Motor neuron (in vitro differentiated cells): Measurements from ENCODE around the gene SYNE2. TPM values are rescaled to one million over a fixed set of nuclear protein-coding genes. Genes with fewer than 3 reads are reported as not detected.
A peak's percentile ranks its signal among the peaks of the same experiment; 100 is the strongest.

ENCODE experiments used
- ATAC-seq, 8 experiments: fragments of 200-7000 bp; cut with Tn5 transposase; replicated peaks in 6 of 8; 2 replicates each; pipeline ENCODE4 v1.8.0; 2021; ENCODE audit warnings: mild to moderate bottlenecking in 8 of 8, moderate library complexity in 8 of 8
- H3K27ac ChIP-seq, 2 donors: fragments of 250-450 bp; sonication (Bioruptor Pico); 2 replicates each; pipeline ENCODE4 v1.9.0; 2021; ENCODE audit warnings: antibody characterized with exemption in 2 of 2, mild to moderate bottlenecking in 2 of 2, moderate library complexity in 1 of 2
- H3K4me1 ChIP-seq, 2 donors: fragments of 250-450 bp; sonication (Bioruptor Pico); replicated peaks in 1 of 2; 2 replicates each; pipeline ENCODE4 v1.6.1; 2021; ENCODE audit warnings: antibody characterized with exemption in 2 of 2, mild to moderate bottlenecking in 2 of 2, moderate library complexity in 1 of 2
- H3K4me3 ChIP-seq, 5 donors: fragments of 250-450 bp; sonication (Bioruptor Pico); 2 replicates each; pipeline ENCODE4 v1.9.0; 2021; ENCODE audit warnings: antibody characterized with exemption in 5 of 5, mild to moderate bottlenecking in 5 of 5, moderate library complexity in 4 of 5
- WGBS, 10 experiments: fragments of 450-650 bp; shearing (Covaris generic); methylation state at CpG; one replicate each; pipeline ENCODE4 v1.0.0; 2022; 5-methylcytosine and 5-hydroxymethylcytosine counted together
- in situ Hi-C, 9 experiments: fragments of 400-800 bp; cut with MboI; loops; one replicate each; pipeline ENCODE4 v1.15.0; 2021; ENCODE audit warnings: low sequenced_read_pairs in 9 of 9, low pct_unique_long_range_greater_than_20kb in 2 of 9; ENCODE audit not compliant: unreplicated experiment in 9 of 9
- total RNA-seq, 8 experiments: library from RNA; unstranded; fragments of 300-600 nt; gene quantifications; 2 replicates each; pipeline versions ENCODE4 v1.2.3 to v1.2.4, GENCODE V29; 2022

The SYNE2 gene
- total RNA-seq, 8 experiments from 2014 or later = 3.6 to 51.3 (median 34.2) TPM

DNA sequence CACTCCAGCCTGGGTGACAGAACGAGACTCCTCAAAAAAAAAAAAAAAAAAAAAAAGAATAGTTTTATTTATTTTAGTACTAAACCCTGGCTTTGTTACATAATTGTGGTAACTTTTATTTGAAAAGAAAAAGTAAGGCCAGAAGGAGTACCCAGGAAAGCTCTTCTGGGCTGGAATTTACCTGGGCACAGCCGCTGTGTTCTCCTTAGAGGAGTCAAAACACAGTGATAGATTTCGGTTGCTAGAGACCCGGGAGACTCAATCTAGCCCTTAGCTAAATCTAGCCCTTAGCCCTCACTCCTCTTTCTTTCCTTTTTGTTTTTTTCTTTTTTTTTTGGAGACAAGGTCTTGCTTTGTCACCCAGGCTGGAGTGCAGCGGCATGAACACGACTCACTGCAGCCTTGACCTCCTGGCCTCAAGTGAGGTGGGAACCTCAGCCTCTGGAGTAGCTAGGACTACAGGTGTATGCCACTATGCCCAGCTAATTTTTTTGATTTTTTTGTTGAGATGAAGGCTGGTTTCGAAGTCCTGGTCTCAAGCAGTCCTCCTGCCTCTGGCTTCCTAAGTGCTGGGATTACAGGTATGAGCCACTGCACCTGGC lies 49.7 kb downstream of the SYNE2 start:
- peaks cover 7% of the 10 kb centered on the region in 2 donors for H3K4me1 ChIP-seq
- H3K27ac ChIP-seq = no peak overlapping the region
- no peak for ATAC-seq
- 61 to 100% (median 91%) methylated on average over 2 to 7 of the region's 7 CpGs for WGBS, 10 experiments
- no peak overlapping the region for H3K4me3 ChIP-seq
- in situ Hi-C loops = no loop called here

DNA sequence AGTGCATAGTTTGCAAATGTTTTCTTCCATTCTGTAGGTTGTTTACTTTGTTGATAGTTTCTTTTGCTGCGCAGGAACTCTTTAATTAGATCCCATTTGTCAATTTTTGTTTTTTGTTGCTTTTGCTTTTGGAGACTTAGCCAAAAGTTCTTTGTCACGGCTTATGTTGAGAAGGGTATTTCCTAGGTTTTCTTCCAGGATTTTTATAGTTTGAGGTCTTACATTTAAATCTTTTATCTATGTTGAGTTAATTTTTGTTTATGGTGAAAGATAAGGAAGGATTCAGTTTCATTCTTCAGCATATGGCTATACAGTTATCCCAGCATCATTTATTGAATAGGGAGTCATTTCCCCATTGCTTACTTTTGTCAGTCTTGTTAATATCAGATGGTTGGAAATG lies 51.9 kb downstream of the SYNE2 start:
- ATAC-seq = no peak
- in situ Hi-C loops = no loop called here
- Histone ChIP-seq H3K27ac (no peak overlapping the region), H3K4me1 (no peaks in the 10 kb centered on the region), H3K4me3 (no peak overlapping the region)
- 88 to 100% (median 96%) methylated on average over 2 of the region's 2 CpGs for WGBS, 10 experiments

DNA sequence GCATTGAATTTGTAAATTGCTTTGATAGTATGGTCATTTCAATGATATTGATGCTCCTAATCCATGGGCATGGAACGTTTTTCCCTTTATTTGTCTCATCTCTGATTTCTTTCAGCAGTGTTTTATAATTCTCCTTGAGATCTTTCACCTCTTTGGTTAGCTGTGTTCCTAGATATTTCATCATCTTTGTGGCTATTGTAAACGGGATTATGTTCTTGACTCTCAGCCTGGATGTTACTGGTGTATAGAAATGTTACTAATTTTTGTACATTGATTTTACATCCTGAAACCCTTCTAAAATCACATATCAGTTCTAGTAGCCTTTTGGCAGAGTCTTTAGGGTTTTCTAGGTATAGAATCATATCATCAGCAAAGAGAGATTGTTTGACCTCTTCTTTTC lies 52.6 kb downstream of the SYNE2 start:
- peaks cover 0 to 5% of the 10 kb centered on the region in 2 donors for H3K4me1 ChIP-seq
- H3K27ac ChIP-seq = no peak overlapping the region
- H3K4me3 ChIP-seq = no peak overlapping the region
- in situ Hi-C loops = no loop called here
- no peak for ATAC-seq
- WGBS, 10 experiments = 56 to 100% (median 87%) methylated on average over 1 to 2 of the region's 2 CpGs

DNA sequence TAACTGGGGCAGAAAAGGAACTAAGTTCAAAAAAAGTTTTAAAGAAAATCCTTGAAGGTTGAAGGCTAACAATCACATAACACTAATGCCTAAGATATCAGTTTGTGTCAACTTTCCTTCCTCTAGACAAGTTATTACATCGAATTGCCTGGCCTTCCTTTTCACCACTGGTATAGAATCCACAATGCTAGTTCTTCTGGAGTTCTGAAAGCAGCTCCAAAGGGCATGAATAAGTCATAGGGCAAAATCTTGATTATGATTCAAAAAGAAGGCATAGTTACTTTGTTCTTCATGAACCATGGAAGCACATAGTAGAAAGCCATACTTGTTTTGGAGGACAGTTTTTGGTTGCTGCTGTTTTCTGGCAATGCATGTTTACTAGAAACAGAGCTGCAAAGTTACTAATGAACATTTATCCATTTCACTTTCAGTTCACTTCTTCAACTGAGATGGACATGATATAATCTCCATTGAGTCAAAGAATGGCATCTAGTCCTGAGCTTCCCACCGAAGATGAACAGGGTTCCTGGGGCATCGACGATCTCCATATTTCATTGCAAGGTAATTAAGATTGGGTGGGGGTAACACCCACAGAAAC lies 56.0 kb downstream of the SYNE2 start:
- in situ Hi-C loops = no loop called here
- 29 to 100% (median 89%) methylated on average over 1 to 4 of the region's 4 CpGs for WGBS, 10 experiments

DNA sequence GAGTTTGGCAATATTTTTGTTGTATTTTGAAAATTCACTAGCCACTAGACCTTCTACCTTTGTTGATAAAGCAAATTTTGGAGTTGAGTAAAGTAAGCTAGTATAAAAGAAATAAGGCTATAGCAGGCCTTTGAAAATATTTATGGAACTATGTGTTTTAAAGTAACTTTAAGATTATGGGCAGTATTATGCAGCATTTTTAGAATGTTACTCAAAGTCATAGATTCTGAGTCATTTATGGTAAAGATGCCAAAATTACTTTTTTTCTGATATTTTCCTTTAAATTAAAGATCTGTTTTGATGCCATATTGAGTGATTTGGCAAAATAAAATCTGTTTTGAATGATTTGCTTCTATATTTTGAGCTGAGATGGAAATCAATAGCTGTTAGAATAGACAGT lies 57.2 kb downstream of the SYNE2 start:
- Histone ChIP-seq H3K27ac (no peak overlapping the region), H3K4me1 (peaks cover 10 to 14% of the 10 kb centered on the region in 2 donors), H3K4me3 (no peak overlapping the region)
- in situ Hi-C loops = no loop called here
- ATAC-seq = no peak

More for the DNA sequence above, 56.0 kb downstream of the SYNE2 start:
- Histone ChIP-seq H3K4me3 (no peak overlapping the region), H3K4me1 (peaks cover 10 to 14% of the 10 kb centered on the region in 2 donors), H3K27ac (no peak overlapping the region)
- ATAC-seq = no peak

DNA sequence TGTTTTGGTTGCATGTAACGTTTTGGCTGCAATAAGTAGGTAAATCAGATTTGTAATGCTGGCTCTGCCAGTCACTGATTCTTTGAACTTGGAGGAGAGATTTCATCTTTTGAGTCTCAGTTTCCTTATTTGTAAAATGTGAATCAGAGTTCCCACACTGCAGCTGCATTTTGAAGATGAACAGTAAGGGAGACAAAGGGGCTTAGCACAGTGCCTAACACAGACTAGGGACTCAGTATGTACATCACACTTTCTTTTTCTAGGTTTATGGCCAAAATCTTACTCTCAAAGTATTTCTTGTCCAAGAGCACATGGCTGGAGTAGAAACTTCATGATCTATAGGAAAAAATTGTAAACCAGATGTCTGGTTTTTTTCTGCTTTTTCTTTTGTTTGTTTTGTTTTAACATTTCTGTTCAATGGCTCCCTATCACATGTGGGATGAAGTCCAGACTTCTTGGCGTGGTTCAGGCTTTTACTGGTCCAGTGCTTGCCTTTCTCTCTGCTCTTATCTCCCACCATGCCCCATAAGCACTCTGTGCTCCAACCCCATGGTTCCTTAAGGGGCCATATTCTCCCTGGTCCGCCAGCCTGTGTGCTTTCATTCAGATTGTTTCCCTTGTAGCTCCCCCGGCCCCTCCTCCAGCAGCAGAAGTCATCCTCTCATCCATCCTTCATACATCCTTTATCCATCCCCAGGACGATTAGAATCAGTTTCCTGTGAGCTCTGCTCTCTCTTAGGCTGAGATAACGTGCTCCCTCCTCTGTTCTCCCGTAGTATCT lies 58.0 kb downstream of the SYNE2 start:
- ATAC-seq = peak in 5 of 8 experiments; percentile 63 to 88 (median 80)
- in situ Hi-C loops = no loop called here
- Histone ChIP-seq H3K4me1 (peaks cover 10 to 14% of the 10 kb centered on the region in 2 donors), H3K4me3 (no peak overlapping the region), H3K27ac (peak overlapping the region in 1 of 2 donors; percentile 34)
- 6 to 93% (median 64%) methylated on average over 1 to 7 of the region's 7 CpGs for WGBS, 10 experiments

DNA sequence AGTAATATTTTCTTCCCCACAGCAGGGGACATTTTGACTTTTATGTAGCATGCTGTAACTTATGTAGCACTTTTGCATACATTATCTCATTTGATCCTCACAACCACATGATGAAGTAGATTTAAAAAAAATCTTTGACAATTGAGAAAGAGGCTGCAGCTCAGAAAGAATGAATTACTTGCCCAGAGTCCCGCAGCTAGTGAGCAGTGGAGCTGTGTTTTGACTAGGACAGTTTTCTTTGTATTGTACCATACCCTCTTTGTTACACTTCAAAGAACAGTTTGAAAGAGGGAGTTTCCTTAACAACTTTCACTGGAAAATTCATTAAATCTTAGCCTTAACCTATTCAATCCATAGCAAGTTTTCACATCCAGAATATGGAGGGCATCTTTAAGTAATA lies 58.6 kb downstream of the SYNE2 start:
- in situ Hi-C loops = no loop called here
- WGBS, 10 experiments = 0 to 100% (median 0%) methylated on average over 1 of the region's 1 CpG; no CpG with 5 or more reads in 3 of the 10 experiments
- Histone ChIP-seq H3K4me3 (no peak overlapping the region), H3K27ac (no peak overlapping the region), H3K4me1 (peaks cover 10 to 14% of the 10 kb centered on the region in 2 donors)
- ATAC-seq = peak in 5 of 8 experiments; percentile 58 to 75 (median 70)

DNA sequence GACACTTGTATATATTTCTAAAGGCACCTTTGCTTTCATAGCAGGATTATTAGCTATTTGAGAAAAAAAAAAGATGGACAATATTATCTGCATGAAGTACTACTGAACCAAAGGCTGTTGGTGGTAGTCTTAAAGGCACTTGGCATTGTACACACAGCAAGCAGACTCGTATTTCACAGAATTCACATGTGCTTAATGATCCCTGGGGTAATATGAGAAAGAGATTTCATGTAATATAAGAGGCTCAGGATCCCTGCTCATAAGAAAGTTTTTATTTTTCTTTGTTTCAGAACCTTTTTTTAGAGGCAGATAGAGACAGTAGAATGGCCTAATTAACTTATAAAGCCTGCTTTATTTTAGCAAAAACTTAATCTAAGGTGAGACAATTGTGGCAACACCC lies 59.5 kb downstream of the SYNE2 start:
- in situ Hi-C loops = no loop called here
- Histone ChIP-seq H3K4me3 (no peak overlapping the region), H3K4me1 (peaks cover 10 to 14% of the 10 kb centered on the region in 2 donors), H3K27ac (no peak overlapping the region)
- WGBS, 10 experiments = 30 to 100% (median 60%) methylated on average over 1 of the region's 1 CpG; no CpG with 5 or more reads in 2 of the 10 experiments
- ATAC-seq = no peak

DNA sequence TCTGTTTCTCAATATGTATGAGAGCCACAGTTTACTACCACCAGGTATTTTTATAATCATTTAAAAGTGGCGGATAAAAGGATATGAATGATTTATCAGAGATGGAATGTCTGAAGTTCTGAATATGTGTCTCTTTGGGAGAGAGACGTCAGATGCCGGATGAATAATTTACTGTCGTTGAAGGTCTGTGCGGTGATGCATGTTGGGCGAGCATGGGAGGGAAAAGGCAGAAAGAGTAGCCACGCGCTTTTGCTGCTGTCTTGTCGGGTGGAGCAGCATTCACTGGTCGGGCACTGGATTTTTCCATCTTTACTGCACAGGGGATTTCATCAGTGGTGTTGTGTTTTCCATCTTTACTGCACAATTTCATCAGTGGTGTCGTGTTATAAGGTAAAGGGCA lies 65.6 kb downstream of the SYNE2 start:
- Histone ChIP-seq H3K4me3 (no peak overlapping the region), H3K27ac (no peak overlapping the region), H3K4me1 (peaks cover 0 to 3% of the 10 kb centered on the region in 2 donors)
- WGBS, 10 experiments = 72 to 100% (median 93%) methylated on average over 1 to 9 of the region's 11 CpGs; no CpG with 5 or more reads in 2 of the 10 experiments
- in situ Hi-C loops = no loop called here
- peak in 1 of 8 experiments; percentile 40 for ATAC-seq

DNA sequence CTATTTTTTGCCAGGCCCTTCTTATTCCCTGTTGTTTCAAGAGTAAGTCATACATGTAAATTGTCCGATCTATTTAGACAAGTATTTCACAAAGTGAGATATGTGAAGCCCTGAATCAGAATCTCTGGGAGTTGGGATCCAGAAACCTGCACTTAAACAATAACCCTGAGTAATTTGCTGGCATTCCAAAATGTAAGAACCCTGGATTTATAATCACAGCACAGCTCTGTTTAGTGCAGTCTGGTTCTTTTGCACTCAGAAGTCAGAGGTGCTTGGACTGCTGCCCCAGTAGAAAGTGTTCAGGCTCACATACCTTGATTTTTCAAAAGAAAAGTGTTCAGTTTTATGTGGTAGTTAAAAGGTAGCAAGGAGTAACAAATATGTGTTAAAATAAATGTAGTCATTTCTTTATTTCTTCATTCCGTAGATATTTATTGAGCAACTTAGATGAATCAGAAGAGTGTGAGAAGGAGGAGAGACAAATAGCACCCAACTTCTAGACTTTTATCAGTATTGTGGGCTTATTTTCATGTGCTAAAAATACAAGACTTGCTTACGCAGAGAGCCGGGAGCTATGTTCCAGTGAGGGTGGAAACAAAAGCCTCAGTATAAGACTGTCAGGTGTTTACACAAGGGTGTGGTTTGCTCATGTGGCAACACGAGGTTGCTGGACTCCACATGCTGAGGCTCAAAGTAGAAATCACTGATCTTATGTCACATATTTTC lies 70.1 kb downstream of the SYNE2 start:
- 50 to 100% (median 88%) methylated on average over 2 to 4 of the region's 5 CpGs; no CpG with 5 or more reads in 1 of the 10 experiments for WGBS, 10 experiments
- no peak overlapping the region for H3K27ac ChIP-seq
- no peak overlapping the region for H3K4me3 ChIP-seq
- in situ Hi-C loops = no loop called here
- H3K4me1 ChIP-seq = peaks cover 0 to 3% of the 10 kb centered on the region in 2 donors
- ATAC-seq = peak in 2 of 8 experiments; percentile 83 to 97

DNA sequence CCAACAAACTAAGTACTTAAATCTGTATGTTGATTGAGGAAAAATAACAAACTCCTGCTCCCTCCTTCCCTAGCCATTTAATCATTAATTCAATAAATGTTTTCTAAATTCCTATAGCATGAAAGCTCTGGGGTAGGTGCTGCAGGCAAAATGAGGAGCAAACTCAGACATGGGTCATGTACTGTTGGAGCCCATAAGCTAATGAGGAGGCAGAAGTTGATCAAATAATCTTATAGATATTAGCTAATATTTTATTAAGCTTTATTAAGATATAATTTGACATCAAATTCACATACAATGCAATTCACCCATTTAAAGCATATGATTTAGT lies 70.6 kb downstream of the SYNE2 start:
- Histone ChIP-seq H3K4me1 (peaks cover 0 to 2% of the 10 kb centered on the region in 2 donors), H3K27ac (no peak overlapping the region), H3K4me3 (no peak overlapping the region)
- no peak for ATAC-seq
- in situ Hi-C loops = no loop called here

DNA sequence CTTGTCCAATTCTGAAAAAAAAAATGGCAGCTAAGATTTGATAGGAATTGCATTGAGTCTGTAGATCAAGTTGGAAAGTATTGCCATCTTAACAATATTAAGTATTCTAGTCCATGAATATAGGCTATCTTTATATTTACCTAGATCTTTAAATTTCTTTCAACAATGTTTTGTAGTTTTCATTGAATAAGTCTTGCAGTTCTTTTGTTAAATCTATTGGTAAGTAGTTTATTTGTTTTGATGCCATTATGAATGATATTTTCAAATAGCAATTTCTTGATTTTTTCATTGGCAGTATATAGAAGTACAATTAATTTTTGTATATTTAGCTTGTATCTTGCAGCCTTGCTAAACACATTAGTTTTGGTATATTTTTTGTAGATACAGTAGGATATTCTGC lies 71.6 kb downstream of the SYNE2 start:
- no peak for ATAC-seq
- Histone ChIP-seq H3K4me1 (no peaks in the 10 kb centered on the region), H3K27ac (no peak overlapping the region), H3K4me3 (no peak overlapping the region)
- in situ Hi-C loops = no loop called here

DNA sequence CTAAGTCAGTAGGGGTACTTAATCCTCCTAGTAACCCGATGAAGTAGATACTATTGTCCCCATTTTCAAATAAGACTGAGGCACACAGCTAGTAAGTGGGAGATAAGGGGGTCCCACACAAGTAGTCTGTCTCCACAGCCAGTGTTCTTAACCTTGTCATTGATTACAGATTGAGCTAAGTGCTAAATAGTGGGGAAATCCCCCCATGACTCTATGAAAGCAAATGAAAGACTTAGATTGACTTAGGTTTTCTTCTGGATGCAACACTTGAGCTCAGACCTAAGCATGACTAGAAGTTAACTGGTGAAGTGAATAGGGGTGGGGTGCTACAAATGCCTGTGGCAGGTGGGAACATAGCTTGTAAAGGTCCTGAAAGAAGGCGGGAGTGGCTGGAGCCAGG lies 73.8 kb downstream of the SYNE2 start:
- Histone ChIP-seq H3K27ac (no peak overlapping the region), H3K4me3 (no peak overlapping the region), H3K4me1 (no peaks in the 10 kb centered on the region)
- WGBS, 10 experiments = 68 to 100% (median 80%) methylated on average over 1 to 2 of the region's 2 CpGs; no CpG with 5 or more reads in 4 of the 10 experiments
- ATAC-seq = no peak
- in situ Hi-C loops = no loop called here
